Suprapubic skin (tissue), 4 donors: ENCODE data around the gene DNAJC6.

ENCODE experiments used
- EP300 ChIP-seq: sonication (generic); formaldehyde crosslinking; IDR thresholded peaks from one replicate; pipeline ENCODE4 v1.6.1; 2017; ENCODE audit warnings: antibody characterized with exemption
- POLR2A ChIP-seq, 2 donors: fragments of 450-650 bp; IDR thresholded peaks; one replicate each; pipeline ENCODE4 v1.6.1; 2017; ENCODE audit warnings: antibody characterized with exemption in 2 of 2, mild to moderate bottlenecking in 2 of 2, moderate library complexity in 2 of 2
- POLR2AphosphoS5 ChIP-seq, 3 donors: sonication (generic); formaldehyde crosslinking; IDR thresholded peaks; one replicate each; pipeline ENCODE4 v1.6.1; 2017; ENCODE audit warnings: antibody characterized with exemption in 3 of 3
- TF ChIP-seq, protein P1 (sequence below), 2 donors: fragments of 200-600 bp in 1 of 2; fragments of 450-650 bp in 1 of 2; sonication (generic) in 1 of 2; IDR thresholded peaks; one replicate each; pipeline ENCODE4 v1.5.1; 2016 to 2019; ENCODE audit warnings: antibody characterized with exemption in 2 of 2, mild to moderate bottlenecking in 1 of 2, moderate library complexity in 1 of 2

DNA sequence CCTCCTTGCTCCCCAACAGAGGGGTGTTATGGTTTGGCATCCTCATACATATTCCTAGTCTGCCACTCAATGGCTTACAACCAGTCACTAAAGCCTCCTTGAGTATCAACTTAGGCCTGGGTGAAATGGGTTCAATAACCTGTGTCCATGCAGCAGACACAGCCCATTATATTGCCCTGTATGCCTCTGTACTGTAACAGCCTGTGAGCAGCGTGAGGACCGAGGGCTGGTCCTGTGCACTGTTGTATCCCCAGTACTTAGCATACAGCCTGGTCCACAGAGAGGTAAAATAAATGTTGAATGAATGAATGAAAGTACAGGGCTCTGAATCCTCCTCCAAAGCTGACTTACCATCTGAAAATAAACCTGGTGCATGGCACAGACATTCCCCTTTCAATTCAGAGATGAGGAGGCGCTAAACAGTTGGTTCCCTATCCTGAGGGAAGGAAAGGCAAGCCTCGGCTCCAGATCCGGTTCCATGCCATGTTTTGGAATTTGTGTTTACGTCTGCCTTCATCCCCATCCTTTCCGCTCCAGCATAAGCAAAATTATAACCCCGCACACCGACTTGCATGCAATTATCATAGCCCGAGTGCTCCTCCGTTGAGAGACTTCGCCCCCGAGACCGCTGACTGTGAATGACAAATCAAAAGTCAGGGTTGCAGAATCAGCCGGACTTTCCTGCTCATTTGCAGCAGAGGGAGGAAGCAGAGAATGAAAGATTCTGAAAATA is 45.0 kb upstream of the DNAJC6 start:
- TF ChIP-seq POLR2AphosphoS5 (IDR thresholded peaks at IDR 0.05) (no peak), POLR2A (IDR thresholded peaks at IDR 0.05) (no peak), EP300 (no peak)
- TF ChIP-seq, protein P1, sequence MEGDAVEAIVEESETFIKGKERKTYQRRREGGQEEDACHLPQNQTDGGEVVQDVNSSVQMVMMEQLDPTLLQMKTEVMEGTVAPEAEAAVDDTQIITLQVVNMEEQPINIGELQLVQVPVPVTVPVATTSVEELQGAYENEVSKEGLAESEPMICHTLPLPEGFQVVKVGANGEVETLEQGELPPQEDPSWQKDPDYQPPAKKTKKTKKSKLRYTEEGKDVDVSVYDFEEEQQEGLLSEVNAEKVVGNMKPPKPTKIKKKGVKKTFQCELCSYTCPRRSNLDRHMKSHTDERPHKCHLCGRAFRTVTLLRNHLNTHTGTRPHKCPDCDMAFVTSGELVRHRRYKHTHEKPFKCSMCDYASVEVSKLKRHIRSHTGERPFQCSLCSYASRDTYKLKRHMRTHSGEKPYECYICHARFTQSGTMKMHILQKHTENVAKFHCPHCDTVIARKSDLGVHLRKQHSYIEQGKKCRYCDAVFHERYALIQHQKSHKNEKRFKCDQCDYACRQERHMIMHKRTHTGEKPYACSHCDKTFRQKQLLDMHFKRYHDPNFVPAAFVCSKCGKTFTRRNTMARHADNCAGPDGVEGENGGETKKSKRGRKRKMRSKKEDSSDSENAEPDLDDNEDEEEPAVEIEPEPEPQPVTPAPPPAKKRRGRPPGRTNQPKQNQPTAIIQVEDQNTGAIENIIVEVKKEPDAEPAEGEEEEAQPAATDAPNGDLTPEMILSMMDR (IDR thresholded peaks at IDR 0.05) = no peak
